Heart right ventricle (tissue), 16 donors: Measurements from ENCODE around the gene COL6A3. TPM values are rescaled to one million over a fixed set of nuclear protein-coding genes. Genes with fewer than 3 reads are reported as not detected.

Source experiments
- ATAC-seq, 8 donors: fragments of 200-7000 bp; cut with Tn5 transposase; one replicate each; pipeline ENCODE4 v1.9.1; 2020; ENCODE audit warnings: mild to moderate bottlenecking in 8 of 8, moderate library complexity in 8 of 8, moderate number of reproducible peaks in 1 of 8
- DNase-seq, 2 donors: peaks; one replicate each; pipeline ENCODE4 v3.0.0-alpha.2; 2020
- H3K27ac ChIP-seq, 10 donors: fragments of 200-600 bp; sonication (generic) in 2 of 10; one replicate each; pipeline versions ENCODE4 v1.5.0 to v1.8.0; 2020 to 2022; ENCODE audit warnings: mild to moderate bottlenecking in 3 of 10
- H3K27me3 ChIP-seq, 7 donors: fragments of 200-600 bp; one replicate each; pipeline ENCODE4 v1.8.0; 2021 to 2022; ENCODE audit warnings: mild to moderate bottlenecking in 2 of 7
- H3K36me3 ChIP-seq, 9 donors: fragments of 200-600 bp; sonication (generic) in 1 of 9; one replicate each; pipeline versions ENCODE4 v1.5.0 to v1.8.0; 2020 to 2022; ENCODE audit warnings: mild to moderate bottlenecking in 2 of 9
- H3K4me1 ChIP-seq, 9 donors: fragments of 200-600 bp; sonication (generic) in 1 of 9; one replicate each; pipeline versions ENCODE4 v1.5.0 to v1.8.0; 2020 to 2022; ENCODE audit warnings: mild to moderate bottlenecking in 4 of 9
- H3K4me3 ChIP-seq, 10 donors: fragments of 200-600 bp; sonication (generic) in 2 of 10; one replicate each; pipeline versions ENCODE4 v1.5.0 to v1.8.0; 2020 to 2022; ENCODE audit warnings: mild to moderate bottlenecking in 7 of 10, moderate library complexity in 2 of 10
- H3K9me3 ChIP-seq, 11 donors: fragments of 200-600 bp in 10 of 11; sonication (generic) in 2 of 11; one replicate each; pipeline versions ENCODE4 v1.5.0 to v1.8.0; 2013 to 2022; ENCODE audit warnings: mild to moderate bottlenecking in 2 of 11, control low read depth in 1 of 11, moderate library complexity in 1 of 11
- WGBS, 2 donors: extraction: QIAGEN DNeasy Blood & Tissue Kit; methylation state at CpG; one replicate each; pipeline ENCODE4 v1.1.7; 2013; ENCODE audit warnings: inconsistent platforms in 1 of 2; 5-methylcytosine and 5-hydroxymethylcytosine counted together
- intact Hi-C, 10 donors: fragments of 100-400 bp; cut with DNase I; formaldehyde crosslinking; loops; one replicate each; pipeline versions ENCODE4 v1.11.1 to v1.14.2; 2022
- polyA plus RNA-seq, 2 donors: library from polyadenylated mRNA; stranded (reverse); fragments of 200-250 nt; gene quantifications; one replicate each; pipeline ENCODE4 v1.2.3, GENCODE V29; 2013
- total RNA-seq, 10 donors: library from RNA; stranded (reverse); fragmentation: NEBNext Ultra II Directional in 3 of 10; extraction: Animal tissue kit (Norgen Biotek cat#: 25700) in 3 of 10; gene quantifications; one replicate each; pipeline versions ENCODE4 v1.2.1 to v1.2.4, GENCODE V29; 2021 to 2023
- TF ChIP-seq, protein P1 (sequence below), 9 donors: fragments of 200-600 bp; sonication (generic) in 2 of 9; IDR thresholded peaks; one replicate each; pipeline versions ENCODE4 v1.5.0 to v1.8.0; 2021 to 2022; ENCODE audit warnings: antibody characterized with exemption in 9 of 9, mild to moderate bottlenecking in 5 of 9, moderate library complexity in 1 of 9
- donor health status: Arrhythmogenic right ventricular cardiomyopathy.
- donor health status: ischemic (EF 13 %, LVEDD 7.1; RV severe dilation, severe dysfunction).
- donor health status: healthy with polysubstance abuse.
- donor health status: DM: no; HTN: yes; CAD: no.
- donor health status: DM: no; HTN: no; CAD: no.
- donor health status: ischemic (EF 25% LVEDD 6.9; RV normal size, moderate dysfunction).
- donor health status: ischemic (EF 25% LVEDD 5.7; RV mildly dilated, moderate dysfunction).
- donor health status: healthy.
- donor health status: DM: yes; HTN: yes; CAD: no.
- donor health status: Ischemic cardiomyopathy.
- donor health status: ischemic (EF 35%, LVEDD 5.7; RV mildly dilated, moderate dysfunction).
- donor health status: nonischemic (EF 11% LVEDD 7.7; RV severe dilation, severe dysfunction).
- donor health status: DM: yes; HTN: yes; CAD: no.
- donor health status: PGD.
- donor health status: ischemic (EF 29% LVEDD 5.4; RV normal size, mild dysfunction).
- donor health status: nonischemic (EF 23%, LVEDD 6.1; RV moderate dilation, normal function).

Gene COL6A3
- total and polyA plus RNA-seq, 12 donors: 27.7 to 222 (median 47.5) TPM

DNA sequence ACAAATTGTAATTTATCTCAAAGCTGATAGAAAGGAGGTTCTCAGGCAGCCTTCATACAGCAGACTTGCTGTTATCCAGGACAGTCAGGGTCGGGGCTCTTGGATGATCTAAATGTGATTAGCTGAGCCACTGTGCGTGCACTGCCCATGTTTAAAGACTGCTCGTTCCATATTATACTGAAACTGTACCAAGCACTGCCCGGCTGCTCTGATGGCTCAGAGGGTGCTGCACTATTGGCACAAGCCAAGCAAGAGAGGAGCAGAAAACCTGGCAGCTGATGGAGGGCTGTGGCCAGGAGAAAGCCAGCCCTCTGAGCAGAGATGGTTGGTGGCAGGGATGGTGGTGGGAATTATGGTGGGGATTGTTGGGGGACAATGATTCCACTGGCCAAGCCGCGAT lies 63.4 kb downstream of the COL6A3 start:
- WGBS, 2 donors: 82% methylated on average over 6 of the region's 6 CpGs
- Histone ChIP-seq H3K27me3 (peaks cover 0 to 36% (median 0%) of the 10 kb centered on the region in 7 donors), H3K4me1 (peaks cover 0 to 7% (median 0%) of the 10 kb centered on the region in 9 donors), H3K9me3 (no peaks in the 10 kb centered on the region), H3K36me3 (peaks cover 0 to 93% (median 5%) of the 10 kb centered on the region in 9 donors), H3K27ac (no peak overlapping the region), H3K4me3 (no peak overlapping the region)
- TF ChIP-seq, protein P1, sequence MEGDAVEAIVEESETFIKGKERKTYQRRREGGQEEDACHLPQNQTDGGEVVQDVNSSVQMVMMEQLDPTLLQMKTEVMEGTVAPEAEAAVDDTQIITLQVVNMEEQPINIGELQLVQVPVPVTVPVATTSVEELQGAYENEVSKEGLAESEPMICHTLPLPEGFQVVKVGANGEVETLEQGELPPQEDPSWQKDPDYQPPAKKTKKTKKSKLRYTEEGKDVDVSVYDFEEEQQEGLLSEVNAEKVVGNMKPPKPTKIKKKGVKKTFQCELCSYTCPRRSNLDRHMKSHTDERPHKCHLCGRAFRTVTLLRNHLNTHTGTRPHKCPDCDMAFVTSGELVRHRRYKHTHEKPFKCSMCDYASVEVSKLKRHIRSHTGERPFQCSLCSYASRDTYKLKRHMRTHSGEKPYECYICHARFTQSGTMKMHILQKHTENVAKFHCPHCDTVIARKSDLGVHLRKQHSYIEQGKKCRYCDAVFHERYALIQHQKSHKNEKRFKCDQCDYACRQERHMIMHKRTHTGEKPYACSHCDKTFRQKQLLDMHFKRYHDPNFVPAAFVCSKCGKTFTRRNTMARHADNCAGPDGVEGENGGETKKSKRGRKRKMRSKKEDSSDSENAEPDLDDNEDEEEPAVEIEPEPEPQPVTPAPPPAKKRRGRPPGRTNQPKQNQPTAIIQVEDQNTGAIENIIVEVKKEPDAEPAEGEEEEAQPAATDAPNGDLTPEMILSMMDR (IDR thresholded peaks at IDR 0.05): no peak
- ATAC-seq: peak in 1 of 8 donors; percentile 10
- DNase-seq: no peak
- intact Hi-C loops: no loop called here

DNA sequence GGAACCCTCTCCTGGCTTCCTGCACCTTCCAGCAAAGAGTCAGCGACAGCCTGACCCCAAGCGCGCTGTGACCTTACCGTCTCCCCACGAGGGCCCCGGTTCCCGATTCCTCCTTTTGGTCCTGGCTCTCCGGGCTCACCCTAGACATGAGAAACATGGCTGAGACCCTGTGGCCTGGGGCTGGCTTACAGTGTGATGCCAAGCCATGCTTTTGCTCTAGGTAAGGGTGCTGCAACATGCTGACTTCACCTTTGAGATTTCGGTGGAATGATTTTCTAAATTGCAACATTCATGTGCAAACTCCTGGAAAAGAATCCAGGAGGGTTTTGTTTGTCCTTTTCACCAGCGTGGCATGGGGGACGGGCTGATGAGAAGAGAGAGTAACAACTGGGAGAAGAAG lies 63.9 kb downstream of the COL6A3 start:
- ATAC-seq (no peak), DNase-seq (no peak)
- no peak overlapping the region for H3K27ac ChIP-seq
- no peak overlapping the region for H3K4me3 ChIP-seq
- TF ChIP-seq, protein P1 (IDR thresholded peaks at IDR 0.05): no peak
- peaks cover 0 to 93% (median 5%) of the 10 kb centered on the region in 9 donors for H3K36me3 ChIP-seq
- WGBS, 2 donors: 87 to 89% methylated on average over 11 of the region's 11 CpGs
- H3K9me3 ChIP-seq: no peaks in the 10 kb centered on the region
- H3K4me1 ChIP-seq: peaks cover 0 to 3% (median 0%) of the 10 kb centered on the region in 9 donors
- H3K27me3 ChIP-seq: peaks cover 0 to 36% (median 0%) of the 10 kb centered on the region in 7 donors
- intact Hi-C loops: no loop called here

DNA sequence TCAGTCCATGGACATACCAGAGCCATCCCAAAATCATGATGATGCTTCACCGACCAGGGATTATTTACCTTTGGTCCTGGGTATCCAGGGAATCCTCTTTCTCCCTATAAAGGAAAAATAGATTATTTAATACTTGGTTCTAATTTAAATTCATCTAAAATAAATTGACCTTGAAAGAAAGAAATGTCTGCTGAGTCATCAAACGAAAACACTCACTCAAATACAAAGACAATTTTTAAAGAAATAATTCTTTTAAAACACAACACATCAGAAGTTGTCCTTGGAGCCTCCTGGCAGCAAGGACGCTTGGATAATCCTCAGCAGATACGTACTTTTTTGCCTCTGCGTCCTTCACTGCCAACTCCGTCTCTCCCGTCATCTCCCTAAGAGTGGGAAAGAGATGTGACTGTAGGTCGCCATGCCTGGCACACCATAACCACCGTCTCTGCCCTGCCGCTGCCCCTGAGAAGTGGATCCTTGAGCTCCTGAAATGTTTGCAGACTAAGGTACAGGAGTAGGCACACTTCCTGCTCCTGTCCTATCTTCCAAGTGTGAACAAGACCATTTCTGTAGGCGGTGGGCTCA lies 65.6 kb downstream of the COL6A3 start:
- ATAC-seq: no peak
- H3K36me3 ChIP-seq: peaks cover 0 to 94% (median 5%) of the 10 kb centered on the region in 9 donors
- intact Hi-C loops: no loop called here
- TF ChIP-seq, protein P1 (IDR thresholded peaks at IDR 0.05): no peak
- peaks cover 0 to 31% (median 0%) of the 10 kb centered on the region in 7 donors for H3K27me3 ChIP-seq
- H3K9me3 ChIP-seq: no peaks in the 10 kb centered on the region
- H3K4me3 ChIP-seq: no peak overlapping the region
- no peaks in the 10 kb centered on the region for H3K4me1 ChIP-seq
- H3K27ac ChIP-seq: no peak overlapping the region
- no peak for DNase-seq
- 84 to 89% methylated on average over 11 of the region's 11 CpGs for WGBS, 2 donors

DNA sequence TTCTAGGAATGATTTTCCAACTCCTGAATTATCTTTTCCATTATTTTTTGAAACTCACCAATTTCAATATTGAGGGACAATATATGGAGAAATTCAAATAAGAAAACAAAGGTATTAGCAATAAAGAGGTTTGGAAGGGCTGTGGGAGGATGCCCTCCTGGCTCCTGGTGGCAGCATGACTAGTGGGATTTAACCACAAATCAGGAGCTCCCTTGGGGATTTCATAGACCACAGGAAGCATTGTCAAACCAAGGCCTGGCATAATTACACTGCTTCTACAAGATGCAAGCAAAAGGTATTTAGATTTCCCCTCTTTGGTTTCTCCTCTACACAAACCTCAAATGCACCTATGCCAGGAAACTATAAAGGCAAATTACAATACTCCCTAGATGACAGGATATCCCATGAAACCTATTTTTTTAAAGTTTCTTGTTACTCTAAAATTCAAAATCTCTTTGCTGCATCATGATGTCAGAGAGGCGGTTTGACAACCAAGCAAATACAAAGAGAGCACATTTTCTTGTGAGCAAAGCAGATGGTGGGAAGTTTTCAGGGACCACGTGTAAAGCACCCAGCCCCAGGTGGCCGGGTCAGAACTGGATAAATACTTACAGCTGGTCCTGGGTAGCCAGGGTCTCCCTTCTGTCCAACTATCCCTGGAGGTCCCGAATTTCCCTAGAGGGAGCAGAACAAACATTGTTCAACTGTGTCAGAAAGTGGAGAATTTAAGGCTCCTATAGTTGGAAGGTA lies 67.9 kb downstream of the COL6A3 start:
- WGBS, 2 donors: 69 to 86% methylated on average over 4 of the region's 4 CpGs
- H3K4me1 ChIP-seq: peaks cover 0 to 9% (median 0%) of the 10 kb centered on the region in 9 donors
- ATAC-seq (no peak), DNase-seq (no peak)
- TF ChIP-seq, protein P1 (IDR thresholded peaks at IDR 0.05): no peak
- H3K27ac ChIP-seq: peak overlapping the region in 3 of 10 donors; percentile 10 to 26 (median 22)
- H3K9me3 ChIP-seq: no peaks in the 10 kb centered on the region
- H3K36me3 ChIP-seq: peaks cover 0 to 94% (median 0%) of the 10 kb centered on the region in 9 donors
- intact Hi-C loops: no loop called here
- H3K27me3 ChIP-seq: peaks cover 0 to 14% (median 0%) of the 10 kb centered on the region in 7 donors
- no peak overlapping the region for H3K4me3 ChIP-seq
